Mesothelial cell of epicardium (in vitro differentiated cells): ENCODE measurements around the gene DAAM1. TPM values are rescaled to one million over a fixed set of nuclear protein-coding genes. Genes with fewer than 3 reads are reported as not detected.

Experiments used
- DNase-seq, 2 experiments: peaks; one replicate each; pipeline ENCODE4 v3.0.0; 2021; ENCODE audit warnings: low spot score in 2 of 2; ENCODE audit not compliant: unreplicated experiment in 2 of 2
- H3K27ac Mint-ChIP-seq: 2 replicates; pipeline ENCODE4 v1.8.0; 2021; ENCODE audit warnings: mixed read lengths
- H3K27me3 Mint-ChIP-seq: 2 replicates; pipeline ENCODE4 v1.8.0; 2021; ENCODE audit warnings: low read depth, mixed read lengths
- H3K36me3 Mint-ChIP-seq: 2 replicates; pipeline ENCODE4 v1.8.0; 2021; ENCODE audit warnings: mixed read lengths
- H3K4me1 Mint-ChIP-seq: 2 replicates; pipeline ENCODE4 v1.8.0; 2021; ENCODE audit warnings: mixed read lengths
- H3K4me3 Mint-ChIP-seq: 2 replicates; pipeline ENCODE4 v1.8.0; 2021; ENCODE audit warnings: mild to moderate bottlenecking, moderate library complexity, mixed read lengths
- H3K9me3 Mint-ChIP-seq: 2 replicates; pipeline ENCODE4 v1.8.0; 2021; ENCODE audit warnings: mixed read lengths
- total RNA-seq: library from RNA; stranded (reverse); gene quantifications from 3 replicates; pipeline ENCODE4 v1.2.1, GENCODE V29; 2021
- TF ChIP-seq, protein P1 (sequence below): fragments of 200-600 bp; sonication (generic); IDR thresholded peaks from one replicate; pipeline ENCODE4 v1.5.0; 2021; ENCODE audit warnings: antibody characterized with exemption; ENCODE audit not compliant: unreplicated experiment

DAAM1 gene
- total RNA-seq, 1 donor from 2014 or later = 44.2 TPM

DNA sequence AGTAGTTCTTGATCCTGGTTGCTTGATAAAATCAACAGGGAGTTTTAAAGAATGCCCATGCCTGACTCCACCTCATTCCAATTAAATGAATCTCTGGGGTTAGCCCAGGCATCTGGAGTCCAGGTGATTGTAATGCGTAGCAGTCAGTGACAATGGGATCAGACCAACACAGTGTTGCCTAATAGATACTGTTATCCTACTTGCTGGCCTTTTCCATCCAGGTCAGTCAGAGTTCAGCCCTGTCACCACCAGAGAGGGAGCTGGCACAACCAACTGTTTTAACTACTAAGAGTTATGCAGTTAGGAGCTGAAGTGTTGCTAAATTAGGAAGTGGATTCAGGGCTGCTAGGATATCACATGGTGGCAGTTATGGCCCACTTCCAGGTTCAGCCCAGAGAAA, 169.6 kb downstream of the DAAM1 start:
- TF ChIP-seq, protein P1, sequence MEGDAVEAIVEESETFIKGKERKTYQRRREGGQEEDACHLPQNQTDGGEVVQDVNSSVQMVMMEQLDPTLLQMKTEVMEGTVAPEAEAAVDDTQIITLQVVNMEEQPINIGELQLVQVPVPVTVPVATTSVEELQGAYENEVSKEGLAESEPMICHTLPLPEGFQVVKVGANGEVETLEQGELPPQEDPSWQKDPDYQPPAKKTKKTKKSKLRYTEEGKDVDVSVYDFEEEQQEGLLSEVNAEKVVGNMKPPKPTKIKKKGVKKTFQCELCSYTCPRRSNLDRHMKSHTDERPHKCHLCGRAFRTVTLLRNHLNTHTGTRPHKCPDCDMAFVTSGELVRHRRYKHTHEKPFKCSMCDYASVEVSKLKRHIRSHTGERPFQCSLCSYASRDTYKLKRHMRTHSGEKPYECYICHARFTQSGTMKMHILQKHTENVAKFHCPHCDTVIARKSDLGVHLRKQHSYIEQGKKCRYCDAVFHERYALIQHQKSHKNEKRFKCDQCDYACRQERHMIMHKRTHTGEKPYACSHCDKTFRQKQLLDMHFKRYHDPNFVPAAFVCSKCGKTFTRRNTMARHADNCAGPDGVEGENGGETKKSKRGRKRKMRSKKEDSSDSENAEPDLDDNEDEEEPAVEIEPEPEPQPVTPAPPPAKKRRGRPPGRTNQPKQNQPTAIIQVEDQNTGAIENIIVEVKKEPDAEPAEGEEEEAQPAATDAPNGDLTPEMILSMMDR = no peak
- no peaks in the 10 kb centered on the region for H3K9me3 Mint-ChIP-seq
- peaks cover 32% of the 10 kb centered on the region for H3K4me1 Mint-ChIP-seq
- H3K27ac Mint-ChIP-seq = peak overlapping the region; percentile 25
- H3K4me3 Mint-ChIP-seq = no peak overlapping the region
- H3K27me3 Mint-ChIP-seq = no peaks in the 10 kb centered on the region
- DNase-seq = no peak
- H3K36me3 Mint-ChIP-seq = peaks cover 43% of the 10 kb centered on the region

DNA sequence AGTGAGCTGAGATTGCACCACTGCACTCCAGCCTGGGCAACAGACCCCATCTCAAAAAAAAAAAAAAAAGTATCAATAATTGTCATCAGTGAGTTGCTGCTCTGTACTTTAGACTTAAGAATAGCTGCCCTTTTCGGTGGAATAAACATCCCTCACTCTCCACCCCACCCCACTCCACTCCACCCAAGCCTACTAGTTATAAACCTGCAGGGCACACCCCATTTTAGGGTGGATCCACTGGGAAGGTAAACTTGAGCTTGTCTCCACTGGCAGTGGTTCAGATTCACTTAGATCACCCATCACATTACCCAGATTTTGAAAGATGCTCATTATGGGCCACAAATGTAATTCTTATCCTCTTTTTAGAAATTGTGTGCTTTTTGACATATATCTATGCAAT, 170.3 kb downstream of the DAAM1 start:
- H3K36me3 Mint-ChIP-seq = peaks cover 37% of the 10 kb centered on the region
- H3K9me3 Mint-ChIP-seq = no peaks in the 10 kb centered on the region
- H3K4me1 Mint-ChIP-seq = peaks cover 38% of the 10 kb centered on the region
- DNase-seq = no peak
- no peaks in the 10 kb centered on the region for H3K27me3 Mint-ChIP-seq
- no peak overlapping the region for H3K4me3 Mint-ChIP-seq
- TF ChIP-seq, protein P1 = no peak
- H3K27ac Mint-ChIP-seq = no peak overlapping the region

DNA sequence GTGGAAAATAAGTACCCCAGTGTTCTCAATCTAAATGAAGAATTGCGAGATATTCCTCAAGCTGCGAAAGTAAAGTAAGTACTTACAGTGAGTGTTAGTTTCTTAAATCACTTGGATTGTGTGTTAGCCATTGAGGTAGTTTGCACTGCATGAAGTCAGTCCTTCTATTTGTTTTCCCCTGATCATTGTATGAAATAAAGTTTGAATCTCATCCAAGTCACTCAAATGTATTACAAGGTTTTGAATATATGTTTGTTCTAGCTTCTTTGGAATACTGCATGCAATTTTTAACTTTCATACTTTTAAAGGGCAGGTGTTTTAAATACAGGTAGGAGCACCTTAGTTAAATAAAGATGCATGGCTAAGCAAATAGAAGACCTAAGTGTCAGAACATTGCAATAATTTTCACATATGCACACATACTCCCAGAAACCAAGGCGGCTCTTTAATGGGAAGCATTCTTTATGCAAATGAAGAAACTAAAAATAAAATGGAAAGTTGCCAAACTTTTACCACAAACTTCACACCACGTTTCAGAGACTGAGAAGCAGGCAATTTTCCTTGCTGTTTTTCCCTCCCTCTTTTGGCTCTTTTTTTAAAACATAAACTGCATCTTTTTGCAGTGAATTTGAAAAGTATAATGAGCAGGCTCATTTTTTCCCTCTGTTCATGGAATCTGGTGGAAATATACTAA, 171.1 kb downstream of the DAAM1 start:
- no peak for DNase-seq
- TF ChIP-seq, protein P1 = no peak
- no peak overlapping the region for H3K27ac Mint-ChIP-seq
- H3K9me3 Mint-ChIP-seq = no peaks in the 10 kb centered on the region
- no peaks in the 10 kb centered on the region for H3K27me3 Mint-ChIP-seq
- peaks cover 30% of the 10 kb centered on the region for H3K36me3 Mint-ChIP-seq
- peaks cover 44% of the 10 kb centered on the region for H3K4me1 Mint-ChIP-seq
- H3K4me3 Mint-ChIP-seq = no peak overlapping the region

DNA sequence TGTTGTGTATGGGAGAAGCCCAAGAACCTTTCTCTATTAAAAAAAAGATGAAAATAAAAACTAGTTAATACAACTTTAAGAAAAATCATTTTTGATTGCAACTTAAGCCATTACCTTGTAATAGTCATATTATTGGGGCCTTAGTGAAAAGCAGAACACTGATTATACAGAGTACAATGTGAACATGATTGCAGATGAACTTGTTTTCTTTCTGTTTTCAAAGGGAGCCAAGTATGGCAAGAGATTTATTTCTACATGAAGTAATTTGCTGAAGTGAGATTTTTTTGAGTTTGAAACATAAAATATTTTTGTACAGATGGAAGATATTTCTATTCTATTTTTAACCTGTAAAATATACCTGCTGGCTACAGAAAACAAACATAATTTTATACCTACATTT, 171.8 kb downstream of the DAAM1 start:
- no peak overlapping the region for H3K4me3 Mint-ChIP-seq
- TF ChIP-seq, protein P1 = no peak
- peaks cover 46% of the 10 kb centered on the region for H3K4me1 Mint-ChIP-seq
- peaks cover 30% of the 10 kb centered on the region for H3K36me3 Mint-ChIP-seq
- peak overlapping the region; percentile 27 for H3K27ac Mint-ChIP-seq
- H3K9me3 Mint-ChIP-seq = no peaks in the 10 kb centered on the region
- no peaks in the 10 kb centered on the region for H3K27me3 Mint-ChIP-seq
- DNase-seq = no peak

DNA sequence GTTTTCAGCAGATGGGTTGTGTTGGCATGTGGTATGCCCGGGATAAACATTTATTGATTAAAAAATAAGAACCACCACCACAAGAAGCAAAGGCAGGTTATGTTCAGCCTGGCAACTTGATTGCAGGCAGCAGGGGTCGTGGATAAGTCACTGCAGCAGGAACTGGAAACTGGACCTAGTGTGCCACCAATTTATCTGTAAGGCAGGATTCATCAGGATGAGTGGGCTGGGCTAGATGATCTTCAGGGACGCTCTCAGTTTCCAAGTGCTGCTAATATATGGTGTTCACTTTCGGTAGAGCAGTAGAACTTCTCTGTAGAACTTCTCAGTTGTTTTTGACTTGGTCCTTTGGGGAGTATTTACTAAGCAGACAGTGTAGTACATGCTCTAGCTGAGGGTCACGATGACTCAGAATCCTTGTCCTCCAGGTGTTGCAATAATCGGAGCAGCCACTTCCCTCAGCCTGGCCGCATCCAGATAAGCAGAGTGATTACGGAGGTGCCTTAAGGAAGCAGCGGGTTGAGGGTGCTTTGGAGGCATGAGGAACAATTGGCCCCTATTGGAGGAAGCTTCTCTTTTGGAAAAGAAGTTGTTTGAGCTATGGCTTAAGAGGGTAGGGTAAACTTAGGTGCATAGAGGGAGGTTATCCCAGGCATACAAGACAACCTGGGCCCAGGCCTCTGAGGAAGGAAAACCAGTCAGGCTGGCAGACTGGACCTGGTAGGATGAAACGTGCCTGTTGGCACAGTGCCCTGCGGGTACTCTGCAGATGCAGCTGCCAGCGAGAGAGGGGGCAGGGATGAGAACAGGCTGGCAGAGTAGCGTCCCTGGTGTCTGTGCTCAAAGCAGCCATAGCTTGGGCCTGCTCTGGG, 172.7 kb downstream of the DAAM1 start:
- no peak for DNase-seq
- H3K27me3 Mint-ChIP-seq = no peaks in the 10 kb centered on the region
- peaks cover 24% of the 10 kb centered on the region for H3K36me3 Mint-ChIP-seq
- no peaks in the 10 kb centered on the region for H3K9me3 Mint-ChIP-seq
- TF ChIP-seq, protein P1 = no peak
- H3K4me1 Mint-ChIP-seq = peaks cover 46% of the 10 kb centered on the region
- no peak overlapping the region for H3K27ac Mint-ChIP-seq
- no peak overlapping the region for H3K4me3 Mint-ChIP-seq
